HepG2 (cell line): Measurements from ENCODE around the gene PRDM15. TPM values are rescaled to one million over a fixed set of nuclear protein-coding genes. Genes with fewer than 3 reads are reported as not detected.

ENCODE experiments used
- AGO2 ChIP-seq: fragments of 200-400 bp; formaldehyde crosslinking; optimal IDR thresholded peaks from 2 replicates; pipeline ENCODE3; 2017; ENCODE audit warnings: mild to moderate bottlenecking, low read depth, low read length, moderate library complexity
- AHR ChIP-seq: IDR thresholded peaks from 2 replicates; pipeline ENCODE4 v1.6.1; 2018; ENCODE audit warnings: missing genetic modification reagents, missing compliant biosample characterization
- CCDC6 ChIP-seq: sonication (generic); formaldehyde crosslinking; IDR thresholded peaks from 2 replicates; pipeline ENCODE4 v1.8.1; 2022; ENCODE audit warnings: mild to moderate bottlenecking, missing genetic modification reagents, moderate library complexity
- CERS6 ChIP-seq: sonication (generic); formaldehyde crosslinking; IDR thresholded peaks from 2 replicates; pipeline ENCODE4 v1.5.0; 2020; ENCODE audit warnings: missing genetic modification reagents
- GRHL1 ChIP-seq: sonication (generic); formaldehyde crosslinking; conservative IDR thresholded peaks from 2 replicates; pipeline ENCODE4 v1.8.0; 2022; ENCODE audit warnings: missing genetic modification reagents
- NCOA1 ChIP-seq: sonication (generic); formaldehyde crosslinking; IDR thresholded peaks from 2 replicates; pipeline ENCODE4 v1.9.0; 2021; ENCODE audit warnings: missing genetic modification reagents
- RAD21 ChIP-seq: fragments of 450-650 bp; formaldehyde crosslinking; IDR thresholded peaks from 2 replicates; pipeline ENCODE4 v1.5.0; 2020; ENCODE audit warnings: mild to moderate bottlenecking
- SALL1 ChIP-seq: sonication (generic); formaldehyde crosslinking; IDR thresholded peaks from 2 replicates; pipeline ENCODE4 v1.8.0; 2022; ENCODE audit warnings: mild to moderate bottlenecking, missing genetic modification reagents
- SMC3 ChIP-seq: IDR thresholded peaks from 2 replicates; pipeline ENCODE4 v1.6.1; 2011; ENCODE audit warnings: low read length, improper control_type of control experiment
- SYNCRIP ChIP-seq: fragments of 200-400 bp; formaldehyde crosslinking; IDR thresholded peaks from 2 replicates; pipeline ENCODE4 v1.6.1; 2018; ENCODE audit warnings: mild to moderate bottlenecking, low read depth, low read length; ENCODE audit not compliant: insufficient read depth
- TOPORS ChIP-seq: sonication (generic); formaldehyde crosslinking; IDR thresholded peaks from 2 replicates; pipeline ENCODE4 v1.8.0; 2023; ENCODE audit warnings: mild to moderate bottlenecking, missing genetic modification reagents
- XRCC5 ChIP-seq: fragments of 200-400 bp; formaldehyde crosslinking; optimal IDR thresholded peaks from 2 replicates; pipeline ENCODE3; 2017; ENCODE audit warnings: mild to moderate bottlenecking, low read length
- ZNF335 ChIP-seq: sonication (generic); formaldehyde crosslinking; IDR thresholded peaks from 2 replicates; pipeline ENCODE4 v1.4.0; 2020; ENCODE audit warnings: missing genetic modification reagents
- ZNF557 ChIP-seq: sonication (generic); formaldehyde crosslinking; IDR thresholded peaks from 2 replicates; pipeline ENCODE4 v1.4.0; 2020; ENCODE audit warnings: missing genetic modification reagents
- ZNF614 ChIP-seq: IDR thresholded peaks from 2 replicates; pipeline ENCODE4 v1.6.1; 2018; ENCODE audit warnings: missing biosample characterization, missing genetic modification reagents, inconsistent platforms, borderline replicate concordance
- ZNF747 ChIP-seq: sonication (generic); formaldehyde crosslinking; IDR thresholded peaks from 2 replicates; pipeline ENCODE4 v1.8.1; 2023; ENCODE audit warnings: missing genetic modification reagents, mild to moderate bottlenecking, borderline replicate concordance
- ZNF777 ChIP-seq: sonication (generic); formaldehyde crosslinking; IDR thresholded peaks from 2 replicates; pipeline ENCODE4 v1.4.0; 2020; ENCODE audit warnings: missing genetic modification reagents
- polyA plus RNA-seq, 8 experiments: library from polyadenylated mRNA; depleted of rRNA in 3 of 8; stranded (reverse) in 7 of 8; unstranded in 1 of 8; fragments of >200 nt; fragmentation: Illumina TruSeq in 4 of 8; extraction: Trizol in 4 of 8; gene quantifications; 2 replicates each; pipeline versions ENCODE4 v1.2.1 to v1.2.3, GENCODE V29; 2011 to 2016; ENCODE audit warnings: low read depth in 4 of 8, missing spikeins in 1 of 8, mixed read lengths in 1 of 8; ENCODE audit not compliant: insufficient read depth in 1 of 8
- total RNA-seq, 5 experiments: library from RNA; depleted of rRNA; stranded (reverse); fragments of >200 nt; fragmentation: Illumina TruSeq; extraction: Trizol; gene quantifications; 2 replicates each; pipeline ENCODE4 v1.2.3, GENCODE V29; 2016; ENCODE audit warnings: low read depth in 1 of 5
- TF ChIP-seq, protein P1 (sequence below): sonication (generic); formaldehyde crosslinking; IDR thresholded peaks from 2 replicates; pipeline ENCODE4 v1.8.0; 2022; ENCODE audit warnings: mild to moderate bottlenecking, missing genetic modification reagents
- TF ChIP-seq, protein P2 (sequence below): sonication (generic); formaldehyde crosslinking; IDR thresholded peaks from 2 replicates; pipeline ENCODE4 v1.4.0; 2020; ENCODE audit warnings: mild to moderate bottlenecking, missing genetic modification reagents, borderline replicate concordance
- TF ChIP-seq, protein P3 (sequence below): sonication (generic); formaldehyde crosslinking; IDR thresholded peaks from 2 replicates; pipeline ENCODE4 v1.4.0; 2020; ENCODE audit warnings: missing genetic modification reagents, mild to moderate bottlenecking, borderline replicate concordance

The PRDM15 gene
- total and polyA plus RNA-seq, 2 of the 13 experiments (the other 11 are each of a cell fraction or from before 2014, with no cell fraction given): 4.0 to 6.9 TPM

DNA sequence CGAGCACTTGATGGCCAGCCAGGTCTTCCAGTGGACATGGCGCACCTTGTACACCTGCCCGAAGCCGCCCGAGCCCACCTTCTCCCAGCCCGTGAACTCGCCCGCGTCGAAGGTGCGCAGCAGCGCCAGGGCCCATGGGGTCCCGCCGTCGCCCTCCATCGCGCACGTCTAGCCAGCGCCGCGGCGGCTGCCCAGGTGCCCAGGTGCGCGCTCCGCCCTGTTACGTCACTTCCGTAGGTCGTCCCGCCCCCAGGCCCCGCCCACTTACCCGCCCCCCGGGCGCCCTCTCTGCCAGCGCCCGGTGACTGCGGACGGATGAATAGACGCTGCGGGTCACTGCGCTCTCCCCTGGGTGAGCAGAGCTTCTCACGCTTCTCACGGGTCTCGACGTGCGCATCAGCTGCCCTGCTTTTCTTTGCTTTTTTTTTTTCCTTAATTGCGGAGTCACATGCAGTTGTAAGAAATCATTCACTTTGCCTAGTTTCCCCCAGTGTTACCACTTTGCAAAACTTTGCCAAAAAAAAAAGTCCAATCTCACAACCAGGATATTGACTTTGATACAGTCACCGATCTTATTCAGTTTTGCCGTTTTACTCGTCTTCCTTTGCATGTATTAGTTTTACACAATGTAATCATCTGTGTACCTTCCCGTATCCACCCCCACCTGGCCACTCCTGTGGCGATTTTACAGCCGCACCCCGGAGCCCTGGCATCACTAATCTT, 112.1 kb downstream of the PRDM15 start, which contains the start of gene RIPK4 (continued):
- TF ChIP-seq NCOA1 (CRISPR knock-in tag) (no peak; the same call in 1 of the 2 replicates), AGO2 (no peak), AHR (peak; percentile 46; the same call in 1 of the 2 replicates), ZNF747 (CRISPR knock-in tag) (peak; percentile 59; the same call in 1 of the 2 replicates), RAD21 (CRISPR knock-in tag) (no peak), CERS6 (CRISPR knock-in tag) (no peak), TOPORS (CRISPR knock-in tag) (no peak), GRHL1 (CRISPR knock-in tag) (no peak), CCDC6 (CRISPR knock-in tag) (no peak), SALL1 (peak; percentile 53), ZNF614 (CRISPR knock-in tag) (no peak), ZNF335 (CRISPR knock-in tag) (no peak), ZNF557 (no peak), SMC3 (no peak), XRCC5 (no peak), ZNF777 (peak; percentile 99), SYNCRIP (no peak)
- TF ChIP-seq, protein P1, sequence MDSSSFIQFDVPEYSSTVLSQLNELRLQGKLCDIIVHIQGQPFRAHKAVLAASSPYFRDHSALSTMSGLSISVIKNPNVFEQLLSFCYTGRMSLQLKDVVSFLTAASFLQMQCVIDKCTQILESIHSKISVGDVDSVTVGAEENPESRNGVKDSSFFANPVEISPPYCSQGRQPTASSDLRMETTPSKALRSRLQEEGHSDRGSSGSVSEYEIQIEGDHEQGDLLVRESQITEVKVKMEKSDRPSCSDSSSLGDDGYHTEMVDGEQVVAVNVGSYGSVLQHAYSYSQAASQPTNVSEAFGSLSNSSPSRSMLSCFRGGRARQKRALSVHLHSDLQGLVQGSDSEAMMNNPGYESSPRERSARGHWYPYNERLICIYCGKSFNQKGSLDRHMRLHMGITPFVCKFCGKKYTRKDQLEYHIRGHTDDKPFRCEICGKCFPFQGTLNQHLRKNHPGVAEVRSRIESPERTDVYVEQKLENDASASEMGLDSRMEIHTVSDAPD: no peak
- TF ChIP-seq, protein P2, sequence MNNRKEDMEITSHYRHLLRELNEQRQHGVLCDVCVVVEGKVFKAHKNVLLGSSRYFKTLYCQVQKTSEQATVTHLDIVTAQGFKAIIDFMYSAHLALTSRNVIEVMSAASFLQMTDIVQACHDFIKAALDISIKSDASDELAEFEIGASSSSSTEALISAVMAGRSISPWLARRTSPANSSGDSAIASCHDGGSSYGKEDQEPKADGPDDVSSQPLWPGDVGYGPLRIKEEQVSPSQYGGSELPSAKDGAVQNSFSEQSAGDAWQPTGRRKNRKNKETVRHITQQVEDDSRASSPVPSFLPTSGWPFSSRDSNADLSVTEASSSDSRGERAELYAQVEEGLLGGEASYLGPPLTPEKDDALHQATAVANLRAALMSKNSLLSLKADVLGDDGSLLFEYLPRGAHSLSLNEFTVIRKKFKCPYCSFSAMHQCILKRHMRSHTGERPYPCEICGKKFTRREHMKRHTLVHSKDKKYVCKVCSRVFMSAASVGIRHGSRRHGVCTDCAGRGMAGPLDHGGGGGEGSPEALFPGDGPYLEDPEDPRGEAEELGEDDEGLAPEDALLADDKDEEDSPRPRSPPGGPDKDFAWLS (CRISPR knock-in tag): no peak
- TF ChIP-seq, protein P3, sequence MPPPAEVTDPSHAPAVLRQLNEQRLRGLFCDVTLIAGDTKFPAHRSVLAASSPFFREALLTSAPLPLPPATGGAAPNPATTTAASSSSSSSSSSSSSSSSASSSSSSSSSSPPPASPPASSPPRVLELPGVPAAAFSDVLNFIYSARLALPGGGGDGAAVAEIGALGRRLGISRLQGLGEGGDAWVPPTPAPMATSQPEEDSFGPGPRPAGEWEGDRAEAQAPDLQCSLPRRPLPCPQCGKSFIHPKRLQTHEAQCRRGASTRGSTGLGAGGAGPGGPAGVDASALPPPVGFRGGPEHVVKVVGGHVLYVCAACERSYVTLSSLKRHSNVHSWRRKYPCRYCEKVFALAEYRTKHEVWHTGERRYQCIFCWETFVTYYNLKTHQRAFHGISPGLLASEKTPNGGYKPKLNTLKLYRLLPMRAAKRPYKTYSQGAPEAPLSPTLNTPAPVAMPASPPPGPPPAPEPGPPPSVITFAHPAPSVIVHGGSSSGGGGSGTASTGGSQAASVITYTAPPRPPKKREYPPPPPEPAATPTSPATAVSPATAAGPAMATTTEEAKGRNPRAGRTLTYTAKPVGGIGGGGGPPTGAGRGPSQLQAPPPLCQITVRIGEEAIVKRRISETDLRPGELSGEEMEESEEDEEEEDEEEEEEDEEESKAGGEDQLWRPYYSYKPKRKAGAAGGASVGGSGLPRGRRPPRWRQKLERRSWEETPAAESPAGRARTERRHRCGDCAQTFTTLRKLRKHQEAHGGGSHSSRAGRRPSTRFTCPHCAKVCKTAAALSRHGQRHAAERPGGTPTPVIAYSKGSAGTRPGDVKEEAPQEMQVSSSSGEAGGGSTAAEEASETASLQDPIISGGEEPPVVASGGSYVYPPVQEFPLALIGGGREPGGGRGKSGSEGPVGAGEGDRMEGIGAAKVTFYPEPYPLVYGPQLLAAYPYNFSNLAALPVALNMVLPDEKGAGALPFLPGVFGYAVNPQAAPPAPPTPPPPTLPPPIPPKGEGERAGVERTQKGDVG (CRISPR knock-in tag): no peak
